NCI-H345 (cell line): Measurements from ENCODE around the gene EHD3.
A peak's percentile ranks its signal among the peaks of the same experiment; 100 is the strongest.

Source experiments
- DNase-seq: peaks from one replicate; lab custom pipeline; 2025; lab: John Stamatoyannopoulos, UW

EHD3 gene

DNA sequence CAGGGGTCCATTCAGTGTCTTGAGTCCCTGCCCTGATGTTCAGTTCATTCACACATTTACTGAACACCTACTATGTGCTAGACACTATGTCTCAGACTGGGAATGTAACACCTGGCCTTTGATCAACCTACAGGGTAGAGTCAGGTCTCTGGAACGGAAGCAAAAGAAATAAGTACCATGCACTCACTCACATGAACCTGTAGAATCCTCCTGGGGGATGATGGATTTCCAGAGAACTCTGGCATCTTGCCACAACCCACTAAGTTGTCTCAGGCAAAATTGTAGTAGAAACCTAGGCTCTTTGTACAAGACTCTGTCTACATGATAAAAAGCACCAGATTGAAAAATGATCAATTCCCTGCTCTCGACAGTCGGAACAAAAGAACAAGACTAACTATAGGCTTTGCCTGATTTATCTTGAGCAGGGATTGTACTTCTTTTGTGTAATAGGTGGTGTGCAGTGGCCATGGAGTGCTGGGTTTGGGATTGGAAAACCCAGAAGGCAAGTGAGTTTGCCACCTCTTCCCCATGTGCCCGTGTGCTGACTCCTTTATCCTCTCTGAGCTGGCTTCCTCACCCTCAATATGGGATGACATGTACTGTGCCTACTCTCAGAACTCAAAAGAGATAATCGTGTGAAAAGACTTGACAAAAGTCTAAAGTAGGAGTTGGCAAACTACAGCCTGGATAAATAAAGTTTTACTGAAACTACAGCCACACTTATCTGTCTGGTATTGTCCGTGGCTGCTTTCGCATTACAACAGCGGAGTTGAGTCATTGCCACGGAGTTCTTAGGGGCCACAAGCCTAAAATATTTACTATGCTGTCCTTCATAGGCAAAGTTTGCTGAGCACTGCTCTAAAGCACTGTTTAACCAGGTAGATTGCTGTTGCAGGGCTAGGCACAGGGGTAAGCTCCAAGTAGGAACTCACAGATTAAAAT is 21.0 kb upstream of the EHD3 start:
- DNase-seq, result no peak

DNA sequence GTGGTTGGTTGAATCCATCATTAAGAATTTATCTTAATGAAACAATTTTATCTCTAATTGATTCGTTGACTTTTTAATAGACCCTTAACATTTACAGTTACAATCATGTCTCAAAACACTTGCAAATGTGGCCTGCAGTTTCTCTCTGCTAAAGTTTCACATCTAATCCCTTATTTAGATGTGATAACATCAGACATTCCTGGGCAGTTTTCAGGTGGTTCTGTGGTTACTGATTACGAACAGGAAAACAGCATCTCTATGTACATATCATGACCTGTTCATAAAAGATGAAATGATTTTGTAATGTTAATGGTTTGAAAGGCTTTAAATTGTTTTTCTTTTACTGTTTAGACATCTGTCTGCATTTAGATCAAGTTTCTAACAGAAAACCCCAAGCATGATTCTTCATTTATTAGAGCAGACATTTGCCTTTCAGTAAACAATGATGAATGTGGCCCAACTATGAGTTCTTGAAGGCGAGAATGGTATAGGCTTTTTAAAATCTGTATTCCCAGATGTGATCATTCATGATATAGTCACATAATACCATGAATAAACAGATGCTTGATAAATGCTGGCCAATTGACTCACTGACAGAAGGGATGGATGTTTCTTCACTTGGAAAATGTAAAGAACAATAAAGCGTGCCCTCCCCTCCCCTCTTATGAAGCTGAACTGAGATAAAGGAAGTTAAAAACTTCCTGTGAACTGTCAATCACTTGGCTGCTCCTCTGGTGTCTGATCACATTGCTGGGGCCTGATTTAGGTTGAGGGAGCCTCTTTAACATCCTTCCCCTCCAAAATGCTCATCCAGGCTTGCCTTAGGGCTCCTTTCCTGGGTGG is 20.1 kb upstream of the EHD3 start:
- no peak for DNase-seq

- no peak for DNase-seq
Observed at GRCh38 chr2:31214444-31214915, 19.5 kb upstream of the EHD3 start.

- no peak for DNase-seq
Observed at GRCh38 chr2:31216734-31217133, 17.2 kb upstream of the EHD3 start.

- DNase-seq, result no peak
Observed at GRCh38 chr2:31217465-31218200, 16.3 kb upstream of the EHD3 start, which contains the start of gene CAPN14. CAPN14 (minus strand) TSS chr2:31217515; CDS start chr2:31205447, 12,068 bp downstream.

GRCh38 chr2:31219131-31219969 is 14.6 kb upstream of the EHD3 start:
- no peak for DNase-seq

GRCh38 chr2:31221544-31221943 is 12.4 kb upstream of the EHD3 start:
- no peak for DNase-seq

- no peak for DNase-seq
Observed at GRCh38 chr2:31222071-31222470, 11.9 kb upstream of the EHD3 start.

GRCh38 chr2:31223026-31223425 is 10.9 kb upstream of the EHD3 start:
- DNase-seq, result no peak

- DNase-seq, result no peak
Observed at GRCh38 chr2:31223749-31224148, 10.2 kb upstream of the EHD3 start.

DNA sequence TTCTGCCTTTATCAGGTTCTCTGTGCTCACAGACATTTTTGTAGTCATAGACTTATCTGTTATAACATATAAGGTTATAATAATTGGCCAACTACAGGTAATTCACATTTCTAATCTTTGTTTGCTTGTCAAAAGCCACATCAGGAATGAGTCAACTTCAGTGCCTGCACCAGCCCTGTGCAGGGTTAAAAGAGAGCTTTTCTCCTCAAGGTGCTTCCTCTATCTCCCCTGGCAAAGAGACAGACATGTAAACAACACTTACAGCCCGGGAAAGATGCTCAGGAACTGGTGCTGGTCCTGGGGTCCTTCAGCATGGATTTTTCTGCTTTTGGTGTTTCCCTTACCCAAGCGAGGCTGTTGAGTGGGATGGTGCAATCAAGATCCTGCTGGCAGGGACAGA is 7.7 kb upstream of the EHD3 start:
- no peak for DNase-seq

GRCh38 chr2:31227110-31227509 is 6.8 kb upstream of the EHD3 start:
- no peak for DNase-seq

DNA sequence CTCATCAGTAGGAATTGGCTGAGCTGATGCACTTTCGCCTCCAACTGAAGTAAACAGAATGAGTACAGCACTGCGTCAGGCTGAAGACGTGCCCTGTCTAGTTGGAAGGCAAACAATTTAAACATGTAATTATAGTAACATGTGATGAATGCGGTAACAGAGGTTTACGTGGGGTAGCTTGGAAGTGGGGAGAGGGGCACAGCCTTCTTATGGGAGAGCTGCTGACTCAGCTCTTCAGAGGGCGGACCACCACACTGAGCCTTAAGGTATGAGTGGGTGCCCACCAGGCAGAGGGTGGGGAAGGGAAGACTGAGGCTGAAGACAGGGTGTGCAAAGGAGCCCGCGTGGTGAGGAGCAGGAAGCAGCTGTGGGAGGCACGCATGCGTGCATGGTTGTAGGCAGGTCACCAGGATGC is 6.2 kb upstream of the EHD3 start:
- DNase-seq, result no peak

GRCh38 chr2:31228717-31229116 is 5.2 kb upstream of the EHD3 start:
- DNase-seq, result no peak

DNA sequence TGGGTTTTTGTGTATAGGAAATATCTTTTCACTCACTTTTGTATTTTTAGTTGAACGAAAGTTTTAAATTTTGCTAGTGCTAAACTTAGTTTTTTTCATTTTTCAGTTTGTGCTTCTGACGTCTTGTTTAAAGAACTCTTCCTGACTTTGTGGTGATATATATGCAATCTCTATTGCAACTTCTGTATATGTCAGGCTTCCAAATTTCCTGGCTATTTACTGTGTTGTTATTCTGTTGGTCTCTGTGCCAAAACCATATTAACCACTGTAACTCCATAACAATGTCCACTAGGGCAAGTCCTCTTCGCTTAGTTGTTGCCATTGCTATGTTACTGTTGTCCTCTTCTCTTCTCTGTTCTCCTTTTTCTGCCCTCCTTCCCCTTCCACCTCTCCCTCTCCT is 3.2 kb upstream of the EHD3 start:
- no peak for DNase-seq

DNA sequence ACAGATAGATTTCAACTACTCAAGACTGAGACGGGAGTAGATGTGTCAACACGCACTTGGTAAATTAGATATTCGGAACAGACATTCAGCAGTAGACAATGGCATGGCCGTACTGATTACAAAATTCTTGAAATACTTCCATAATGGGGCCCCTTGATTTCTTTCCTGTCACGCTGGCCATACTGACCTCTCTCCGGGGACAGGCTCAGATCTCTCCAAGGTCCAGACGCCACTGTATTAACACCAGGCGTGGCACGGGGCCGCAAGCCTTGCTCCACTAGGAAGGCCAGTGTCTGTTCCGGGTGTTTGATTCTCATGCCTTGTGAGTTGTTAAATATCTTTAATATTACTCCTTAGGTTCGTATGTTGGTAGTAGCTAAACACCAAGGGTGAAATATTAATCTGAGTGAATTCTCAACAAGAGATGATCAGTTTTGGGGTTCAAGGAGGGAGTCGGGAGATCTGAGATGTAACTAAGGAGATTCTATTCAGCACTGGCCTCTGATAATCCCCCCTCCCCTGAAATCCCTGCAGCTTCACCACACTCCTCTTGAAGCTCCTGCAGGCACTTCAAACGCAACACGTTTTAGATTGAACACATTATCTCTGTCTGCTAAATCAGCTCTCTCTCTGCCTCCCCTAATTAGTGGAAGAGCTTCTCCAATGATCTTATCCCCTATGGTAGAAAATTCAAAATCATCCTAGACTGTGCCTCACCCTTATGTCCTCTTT is 2.2 kb upstream of the EHD3 start:
- no peak for DNase-seq

GRCh38 chr2:31232586-31232985 is 1.4 kb upstream of the EHD3 start:
- no peak for DNase-seq

DNA sequence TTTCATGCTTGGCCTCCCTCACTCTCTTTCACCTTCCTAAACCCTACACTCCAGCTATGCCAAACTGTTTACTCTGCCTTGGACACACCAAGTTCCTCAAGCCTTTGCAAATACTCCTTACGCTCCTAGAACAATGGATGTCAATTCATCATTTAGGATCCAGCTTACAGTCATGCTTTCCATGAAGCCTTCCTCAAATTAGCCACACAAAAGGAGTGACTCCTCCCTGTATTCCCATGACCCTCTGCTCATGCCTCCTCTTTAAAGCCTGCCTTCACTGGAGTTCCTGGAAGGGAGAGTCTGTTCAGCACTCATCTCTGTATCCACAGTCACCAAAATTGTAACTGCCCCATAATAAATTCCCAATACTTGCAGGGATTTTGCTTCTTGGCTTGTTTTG is 721 bp upstream of the EHD3 start:
- peak; percentile 32 for DNase-seq

GRCh38 chr2:31234683-31235503 is 941 bp downstream of the EHD3 start:
- no peak for DNase-seq

DNA sequence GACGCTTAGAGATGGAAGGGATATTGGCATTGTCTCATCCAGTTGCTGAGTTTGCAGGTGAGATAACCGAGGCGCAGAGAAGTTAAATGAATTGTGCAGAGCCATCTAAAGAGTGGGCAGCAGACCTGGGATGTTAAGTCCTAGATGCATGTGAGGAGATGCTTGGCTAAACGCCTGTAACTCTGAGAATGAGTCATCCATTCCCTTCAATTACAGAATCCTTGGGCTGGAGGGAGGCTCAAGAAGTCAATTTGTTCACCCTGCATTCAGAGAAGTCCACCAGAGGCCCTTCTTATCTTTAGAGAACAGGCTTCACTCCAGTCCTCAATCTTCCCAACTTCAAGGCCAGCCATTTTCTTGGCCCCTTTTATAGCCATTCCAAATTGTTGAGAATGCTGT is 1.6 kb downstream of the EHD3 start:
- no peak for DNase-seq
